ENCODE results near the gene KIFC3. TPM values are rescaled to one million over a fixed set of nuclear protein-coding genes. Genes with fewer than 3 reads are reported as not detected.

KIFC3 gene
- total and polyA plus RNA-seq, 7 experiments from 2014 or later, result 0.73 to 9.2 (median 1.6) TPM; not detected in 3

- Histone ChIP-seq H3K36me3 (ENCODE audit: control insufficient read depth in 2 of 3, insufficient read depth in 3 of 3, low read length in 3 of 3) (no peaks in the 10 kb centered on the region), H3K4me3 (ENCODE audit: low read length) (no peak overlapping the region), H3K27ac (ENCODE audit: low read depth, low read length) (no peak overlapping the region), H3K9me3 (ENCODE audit: control insufficient read depth in 2 of 3, low read length in 3 of 3) (no peaks in the 10 kb centered on the region), H3K27me3 (ENCODE audit: control insufficient read depth in 2 of 2, insufficient read depth in 2 of 2, low read length in 2 of 2) (no peaks in the 10 kb centered on the region), H3K4me1 (ENCODE audit: control insufficient read depth in 2 of 2, insufficient read depth in 2 of 2, low read length in 2 of 2) (no peaks in the 10 kb centered on the region)
- no peaks in the 10 kb centered on the region for H3K4me1 Mint-ChIP-seq
- no peaks in the 10 kb centered on the region for H3K36me3 Mint-ChIP-seq
- ChIA-PET CTCF (interaction anchor here (0.7 kb wide), 1 partner anchor 33 kb away, joined by 3 read pairs; no protein-coding TSS in a partner anchor), POLR2A (no interaction called here)
- ATAC-seq (no peak), DNase-seq (no peak)
- H3K9me3 Mint-ChIP-seq, result no peaks in the 10 kb centered on the region
- no peaks in the 10 kb centered on the region for H3K27me3 Mint-ChIP-seq
- peak overlapping the region in 1 of 9 donors; percentile 59 for H3K27ac Mint-ChIP-seq
- intact Hi-C loops (cut with micrococcal nuclease), result no loop called here
- no peak overlapping the region for H3K4me3 Mint-ChIP-seq
These were observed 32.6 kb downstream of the KIFC3 start for GRCh38 chr16:57769541-57770145.

DNA sequence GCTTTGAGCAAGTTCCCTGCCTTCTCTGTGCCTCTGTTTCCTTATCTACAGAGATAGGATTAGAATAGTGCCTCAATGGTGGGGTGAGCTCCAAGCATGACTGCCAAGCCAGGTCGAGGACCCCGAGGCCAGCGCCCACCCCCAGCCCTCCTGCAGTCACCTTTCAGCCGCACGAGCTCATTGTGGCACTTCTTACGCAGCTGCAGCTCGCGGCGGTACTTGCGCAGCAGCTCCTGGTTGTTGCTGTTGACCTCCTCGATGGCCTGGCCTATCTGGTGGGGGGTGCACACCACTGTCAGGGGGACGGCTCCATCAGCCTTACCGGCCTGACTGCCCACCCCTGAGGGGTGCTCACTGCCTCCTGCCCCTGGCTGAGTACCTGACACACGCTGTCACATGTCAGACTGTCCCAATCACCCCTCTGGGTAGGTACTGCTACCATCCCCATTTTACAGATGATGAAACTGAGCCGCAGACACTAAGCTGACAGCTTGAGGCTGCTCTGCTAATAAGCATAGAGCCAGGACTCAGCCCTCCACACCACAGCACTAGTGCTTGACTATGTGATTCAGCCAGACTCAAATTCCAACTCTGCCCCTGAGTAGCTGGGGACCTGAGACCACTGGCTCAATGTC is 35.5 kb downstream of the KIFC3 start:
- ChIA-PET POLR2A (no interaction called here), CTCF (interaction anchor here (1.2 kb wide), 1 partner anchor 9 kb away, joined by 3 read pairs; no protein-coding TSS in a partner anchor)
- H3K27ac ChIP-seq (ENCODE audit: low read depth, low read length), result no peak overlapping the region
- no peaks in the 10 kb centered on the region for H3K36me3 Mint-ChIP-seq
- no peaks in the 10 kb centered on the region for H3K4me1 ChIP-seq (ENCODE audit: control insufficient read depth in 2 of 2, insufficient read depth in 2 of 2, low read length in 2 of 2)
- H3K4me1 Mint-ChIP-seq, result no peaks in the 10 kb centered on the region
- H3K9me3 Mint-ChIP-seq, result no peaks in the 10 kb centered on the region
- DNase-seq (no peak), ATAC-seq (no peak)
- no peaks in the 10 kb centered on the region for H3K9me3 ChIP-seq (ENCODE audit: control insufficient read depth in 2 of 3, low read length in 3 of 3)
- H3K4me3 Mint-ChIP-seq, result no peak overlapping the region
- no peaks in the 10 kb centered on the region for H3K27me3 Mint-ChIP-seq
- no peaks in the 10 kb centered on the region for H3K27me3 ChIP-seq (ENCODE audit: control insufficient read depth in 2 of 2, insufficient read depth in 2 of 2, low read length in 2 of 2)
- intact Hi-C loops (cut with micrococcal nuclease), result no loop called here
- H3K36me3 ChIP-seq (ENCODE audit: control insufficient read depth in 2 of 3, insufficient read depth in 3 of 3, low read length in 3 of 3), result no peaks in the 10 kb centered on the region
- peak overlapping the region in 1 of 9 donors; percentile 14 for H3K27ac Mint-ChIP-seq
- no peak overlapping the region for H3K4me3 ChIP-seq (ENCODE audit: low read length)

- Histone ChIP-seq H3K4me3 (ENCODE audit: low read length) (no peak overlapping the region), H3K27ac (ENCODE audit: low read depth, low read length) (no peak overlapping the region), H3K4me1 (ENCODE audit: control insufficient read depth in 2 of 2, insufficient read depth in 2 of 2, low read length in 2 of 2) (no peaks in the 10 kb centered on the region), H3K27me3 (ENCODE audit: control insufficient read depth in 2 of 2, insufficient read depth in 2 of 2, low read length in 2 of 2) (no peaks in the 10 kb centered on the region), H3K9me3 (ENCODE audit: control insufficient read depth in 2 of 3, low read length in 3 of 3) (no peaks in the 10 kb centered on the region), H3K36me3 (ENCODE audit: control insufficient read depth in 2 of 3, insufficient read depth in 3 of 3, low read length in 3 of 3) (no peaks in the 10 kb centered on the region)
- H3K27me3 Mint-ChIP-seq, result no peaks in the 10 kb centered on the region
- H3K4me1 Mint-ChIP-seq, result no peaks in the 10 kb centered on the region
- ChIA-PET POLR2A (no interaction called here), CTCF (interaction anchor here (0.9 kb wide), 1 partner anchor 189 kb away, joined by 3 read pairs; no protein-coding TSS in a partner anchor)
- H3K4me3 Mint-ChIP-seq, result no peak overlapping the region
- no peaks in the 10 kb centered on the region for H3K36me3 Mint-ChIP-seq
- H3K27ac Mint-ChIP-seq, result peak overlapping the region in 1 of 9 donors; percentile 10
- intact Hi-C loops (cut with micrococcal nuclease), result loop anchor here in 1 of 2 donors (2.0 kb wide), 1 partner anchor 234 kb away; no protein-coding TSS in a partner anchor
- H3K9me3 Mint-ChIP-seq, result no peaks in the 10 kb centered on the region
- ATAC-seq (no peak), DNase-seq (no peak)
These were observed 37.0 kb downstream of the KIFC3 start for GRCh38 chr16:57765160-57765728.

GRCh38 chr16:57764341-57765159 is 37.7 kb downstream of the KIFC3 start:
- H3K27ac ChIP-seq (ENCODE audit: low read depth, low read length), result no peak overlapping the region
- Mint-ChIP-seq H3K9me3 (no peaks in the 10 kb centered on the region), H3K27ac (no peak overlapping the region), H3K4me1 (no peaks in the 10 kb centered on the region), H3K27me3 (no peaks in the 10 kb centered on the region), H3K4me3 (no peak overlapping the region), H3K36me3 (no peaks in the 10 kb centered on the region)
- H3K4me3 ChIP-seq (ENCODE audit: low read length), result no peak overlapping the region
- no peaks in the 10 kb centered on the region for H3K27me3 ChIP-seq (ENCODE audit: control insufficient read depth in 2 of 2, insufficient read depth in 2 of 2, low read length in 2 of 2)
- ATAC-seq (peak; percentile 68), DNase-seq (peak in 1 of 9 donors; percentile 6)
- ChIA-PET POLR2A (no interaction called here), CTCF (interaction anchor here (0.9 kb wide), 1 partner anchor 188 kb away, joined by 3 read pairs; no protein-coding TSS in a partner anchor)
- intact Hi-C loops (cut with micrococcal nuclease), result loop anchor here in 1 of 2 donors (2.0 kb wide), 1 partner anchor 234 kb away; no protein-coding TSS in a partner anchor
- no peaks in the 10 kb centered on the region for H3K36me3 ChIP-seq (ENCODE audit: control insufficient read depth in 2 of 3, insufficient read depth in 3 of 3, low read length in 3 of 3)
- H3K4me1 ChIP-seq (ENCODE audit: control insufficient read depth in 2 of 2, insufficient read depth in 2 of 2, low read length in 2 of 2), result no peaks in the 10 kb centered on the region
- H3K9me3 ChIP-seq (ENCODE audit: control insufficient read depth in 2 of 3, low read length in 3 of 3), result no peaks in the 10 kb centered on the region

- intact Hi-C loops (cut with micrococcal nuclease), result loop anchor here in 1 of 2 donors (2.0 kb wide), 1 partner anchor 235 kb away; no protein-coding TSS in a partner anchor
- H3K4me1 Mint-ChIP-seq, result no peaks in the 10 kb centered on the region
- H3K36me3 Mint-ChIP-seq, result no peaks in the 10 kb centered on the region
- H3K4me3 ChIP-seq (ENCODE audit: low read length), result no peak overlapping the region
- no peak for DNase-seq
- no peaks in the 10 kb centered on the region for H3K36me3 ChIP-seq (ENCODE audit: control insufficient read depth in 2 of 3, insufficient read depth in 3 of 3, low read length in 3 of 3)
- H3K27me3 Mint-ChIP-seq, result no peaks in the 10 kb centered on the region
- CTCF ChIA-PET, result no interaction called here
- ATAC-seq, result no peak
- H3K27ac ChIP-seq (ENCODE audit: low read depth, low read length), result no peak overlapping the region
- no peak overlapping the region for H3K27ac Mint-ChIP-seq
- H3K4me1 ChIP-seq (ENCODE audit: control insufficient read depth in 2 of 2, insufficient read depth in 2 of 2, low read length in 2 of 2), result no peaks in the 10 kb centered on the region
- H3K4me3 Mint-ChIP-seq, result no peak overlapping the region
- no peaks in the 10 kb centered on the region for H3K27me3 ChIP-seq (ENCODE audit: control insufficient read depth in 2 of 2, insufficient read depth in 2 of 2, low read length in 2 of 2)
- no peaks in the 10 kb centered on the region for H3K9me3 Mint-ChIP-seq
- H3K9me3 ChIP-seq (ENCODE audit: control insufficient read depth in 2 of 3, low read length in 3 of 3), result no peaks in the 10 kb centered on the region
- POLR2A ChIA-PET, result no interaction called here
These were observed 38.3 kb downstream of the KIFC3 start for GRCh38 chr16:57764006-57764340.

GRCh38 chr16:57763285-57764005 is 38.8 kb downstream of the KIFC3 start:
- no peaks in the 10 kb centered on the region for H3K4me1 Mint-ChIP-seq
- no peak overlapping the region for H3K27ac Mint-ChIP-seq
- ChIA-PET CTCF (no interaction called here), POLR2A (no interaction called here)
- DNase-seq (no peak), ATAC-seq (no peak)
- H3K36me3 ChIP-seq (ENCODE audit: control insufficient read depth in 2 of 3, insufficient read depth in 3 of 3, low read length in 3 of 3), result no peaks in the 10 kb centered on the region
- H3K27ac ChIP-seq (ENCODE audit: low read depth, low read length), result no peak overlapping the region
- H3K36me3 Mint-ChIP-seq, result no peaks in the 10 kb centered on the region
- H3K9me3 ChIP-seq (ENCODE audit: control insufficient read depth in 2 of 3, low read length in 3 of 3), result no peaks in the 10 kb centered on the region
- H3K27me3 Mint-ChIP-seq, result no peaks in the 10 kb centered on the region
- H3K27me3 ChIP-seq (ENCODE audit: control insufficient read depth in 2 of 2, insufficient read depth in 2 of 2, low read length in 2 of 2), result no peaks in the 10 kb centered on the region
- intact Hi-C loops (cut with micrococcal nuclease), result loop anchor here in 1 of 2 donors (2.0 kb wide), 1 partner anchor 235 kb away; no protein-coding TSS in a partner anchor
- H3K4me3 ChIP-seq (ENCODE audit: low read length), result no peak overlapping the region
- no peaks in the 10 kb centered on the region for H3K4me1 ChIP-seq (ENCODE audit: control insufficient read depth in 2 of 2, insufficient read depth in 2 of 2, low read length in 2 of 2)
- no peaks in the 10 kb centered on the region for H3K9me3 Mint-ChIP-seq
- H3K4me3 Mint-ChIP-seq, result no peak overlapping the region
